Activated CD4-positive, alpha-beta T cell treated with anti-CD3 and anti-CD28 coated beads, Interleukin-2, amount 10 ng/mL, durations not matched to agents 24 days and 14 days (primary cell): ENCODE results near the gene PRRT1B. TPM values are rescaled to one million over a fixed set of nuclear protein-coding genes. Genes with fewer than 3 reads are reported as not detected.
A peak's percentile ranks its signal among the peaks of the same experiment; 100 is the strongest.

Experiments
- DNase-seq: peaks from one replicate; pipeline ENCODE4 v3.0.0; 2022
- H3K27ac Mint-ChIP-seq: one replicate; pipeline ENCODE4 v1.8.0; 2022; ENCODE audit warnings: mild to moderate bottlenecking, mixed read lengths
- H3K27me3 Mint-ChIP-seq: one replicate; pipeline ENCODE4 v1.8.0; 2022; ENCODE audit warnings: mixed read lengths
- H3K36me3 Mint-ChIP-seq: one replicate; pipeline ENCODE4 v1.8.0; 2022; ENCODE audit warnings: low read depth, mild to moderate bottlenecking, mixed read lengths
- H3K4me1 Mint-ChIP-seq: one replicate; pipeline ENCODE4 v1.8.0; 2021; ENCODE audit warnings: mixed read lengths
- H3K4me3 Mint-ChIP-seq: one replicate; pipeline ENCODE4 v1.8.0; 2022; ENCODE audit warnings: mild to moderate bottlenecking, moderate library complexity, mixed read lengths
- H3K9me3 Mint-ChIP-seq: one replicate; pipeline ENCODE4 v1.8.0; 2021; ENCODE audit warnings: mixed read lengths
- intact Hi-C: fragments of 100-400 bp; cut with micrococcal nuclease; formaldehyde crosslinking; loops from one replicate; pipeline ENCODE4 v1.15.1; 2023
- total RNA-seq: library from RNA; stranded (reverse); gene quantifications from 2 replicates; pipeline ENCODE4 v1.2.3, GENCODE V29; 2022

Gene PRRT1B
- total RNA-seq, 1 donor from 2014 or later = not detected

GRCh38 chr9:131587331-131587730 is 42.0 kb downstream of the PRRT1B start:
- Mint-ChIP-seq H3K27ac (peak overlapping the region; percentile 66), H3K36me3 (peaks cover 69% of the 10 kb centered on the region), H3K9me3 (no peaks in the 10 kb centered on the region), H3K27me3 (no peaks in the 10 kb centered on the region), H3K4me3 (peak overlapping the region; percentile 40), H3K4me1 (peaks cover 45% of the 10 kb centered on the region)
- intact Hi-C loops = no loop called here
- no peak for DNase-seq

DNA sequence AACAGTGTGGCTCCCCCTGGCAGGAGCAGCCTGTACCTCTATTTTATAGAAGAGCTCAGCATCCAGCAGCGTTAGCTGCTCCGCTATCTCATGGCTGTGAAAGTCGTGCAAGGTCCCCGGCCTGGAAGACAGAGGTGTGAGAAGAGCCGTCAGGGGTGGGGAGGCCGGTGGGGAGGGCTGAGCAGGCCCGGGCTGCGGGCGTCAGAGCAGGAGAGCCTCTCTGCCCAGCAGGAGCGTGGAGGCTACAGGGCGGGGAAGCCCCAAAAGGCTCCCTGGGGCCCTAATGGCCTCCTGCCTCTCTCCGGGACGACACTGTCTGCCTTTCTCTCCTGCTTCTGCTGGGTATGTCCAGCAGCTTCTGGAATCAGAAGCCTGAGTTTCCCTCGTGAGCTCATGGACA is 42.6 kb downstream of the PRRT1B start:
- Mint-ChIP-seq H3K36me3 (peaks cover 67% of the 10 kb centered on the region), H3K9me3 (no peaks in the 10 kb centered on the region), H3K27ac (no peak overlapping the region), H3K27me3 (no peaks in the 10 kb centered on the region), H3K4me1 (peaks cover 47% of the 10 kb centered on the region), H3K4me3 (no peak overlapping the region)
- no peak for DNase-seq
- intact Hi-C loops = no loop called here

- H3K4me1 Mint-ChIP-seq = peaks cover 47% of the 10 kb centered on the region
- no peaks in the 10 kb centered on the region for H3K27me3 Mint-ChIP-seq
- no peak overlapping the region for H3K27ac Mint-ChIP-seq
- no peak for DNase-seq
- no peaks in the 10 kb centered on the region for H3K9me3 Mint-ChIP-seq
- H3K4me3 Mint-ChIP-seq = no peak overlapping the region
- intact Hi-C loops = no loop called here
- peaks cover 67% of the 10 kb centered on the region for H3K36me3 Mint-ChIP-seq
These were observed 43.1 kb downstream of the PRRT1B start for GRCh38 chr9:131588396-131588795.

DNA sequence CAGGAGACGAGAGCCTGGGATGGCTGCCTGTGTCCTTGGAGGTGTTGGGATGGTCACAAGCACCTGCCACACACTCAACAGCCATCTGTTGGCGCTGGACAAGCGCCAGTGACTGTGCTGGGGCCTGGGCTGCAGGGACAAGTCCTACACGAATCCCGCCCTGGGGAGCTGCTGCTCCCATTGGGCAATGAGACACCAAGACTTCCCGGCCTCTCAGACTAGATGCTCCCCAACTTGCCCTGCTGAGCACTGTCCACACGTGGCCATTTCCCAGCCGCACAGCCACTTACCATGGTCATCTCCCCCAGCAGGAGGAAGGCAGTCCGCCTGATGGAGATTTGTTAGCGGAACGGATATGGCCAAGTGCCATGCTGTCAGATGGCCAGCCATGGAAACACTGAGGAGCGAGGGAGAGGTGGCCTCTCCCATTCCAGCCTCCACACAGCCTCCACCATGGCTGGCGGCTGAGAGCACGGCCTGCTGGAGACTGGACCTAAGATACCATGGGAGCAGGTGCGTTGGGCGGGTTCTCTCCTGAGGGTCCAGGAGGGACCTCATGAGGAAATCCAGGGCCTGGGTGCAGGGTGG is 43.9 kb downstream of the PRRT1B start:
- Mint-ChIP-seq H3K4me3 (no peak overlapping the region), H3K36me3 (peaks cover 67% of the 10 kb centered on the region), H3K4me1 (peaks cover 47% of the 10 kb centered on the region), H3K9me3 (no peaks in the 10 kb centered on the region), H3K27me3 (no peaks in the 10 kb centered on the region), H3K27ac (no peak overlapping the region)
- intact Hi-C loops = no loop called here
- no peak for DNase-seq

DNA sequence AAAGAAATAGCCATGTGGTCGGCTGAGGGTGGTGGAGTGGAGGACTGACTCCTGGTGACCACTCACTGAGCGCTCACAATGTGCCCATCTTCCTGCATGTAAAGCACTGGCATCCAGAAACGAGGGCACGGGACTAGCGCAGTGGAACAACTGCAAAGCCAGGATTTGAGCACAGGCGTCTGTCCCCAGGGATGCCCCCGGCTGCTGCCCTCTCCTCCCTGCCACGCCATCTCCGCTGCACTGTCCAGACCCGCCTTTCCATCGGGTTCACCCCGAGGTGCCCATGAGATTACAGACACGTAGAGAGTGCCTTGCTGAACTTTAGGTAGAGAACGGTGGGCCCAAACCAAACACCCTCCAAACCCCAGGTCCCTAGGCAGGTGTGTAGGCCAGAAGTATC is 44.7 kb downstream of the PRRT1B start:
- no peak for DNase-seq
- intact Hi-C loops = loop anchor here (5.0 kb wide), 1 partner anchor 37 kb away; no protein-coding TSS in a partner anchor
- peak overlapping the region; percentile 87 for H3K27ac Mint-ChIP-seq
- no peaks in the 10 kb centered on the region for H3K9me3 Mint-ChIP-seq
- no peaks in the 10 kb centered on the region for H3K27me3 Mint-ChIP-seq
- H3K36me3 Mint-ChIP-seq = peaks cover 62% of the 10 kb centered on the region
- H3K4me1 Mint-ChIP-seq = peaks cover 45% of the 10 kb centered on the region
- no peak overlapping the region for H3K4me3 Mint-ChIP-seq

GRCh38 chr9:131590449-131590848 is 45.1 kb downstream of the PRRT1B start:
- Mint-ChIP-seq H3K9me3 (no peaks in the 10 kb centered on the region), H3K4me1 (peaks cover 41% of the 10 kb centered on the region), H3K27ac (peak overlapping the region; percentile 87), H3K27me3 (no peaks in the 10 kb centered on the region), H3K36me3 (peaks cover 62% of the 10 kb centered on the region), H3K4me3 (peak overlapping the region; percentile 15)
- DNase-seq = peak; percentile 74
- intact Hi-C loops = loop anchor here (5.0 kb wide), 1 partner anchor 37 kb away; no protein-coding TSS in a partner anchor

DNA sequence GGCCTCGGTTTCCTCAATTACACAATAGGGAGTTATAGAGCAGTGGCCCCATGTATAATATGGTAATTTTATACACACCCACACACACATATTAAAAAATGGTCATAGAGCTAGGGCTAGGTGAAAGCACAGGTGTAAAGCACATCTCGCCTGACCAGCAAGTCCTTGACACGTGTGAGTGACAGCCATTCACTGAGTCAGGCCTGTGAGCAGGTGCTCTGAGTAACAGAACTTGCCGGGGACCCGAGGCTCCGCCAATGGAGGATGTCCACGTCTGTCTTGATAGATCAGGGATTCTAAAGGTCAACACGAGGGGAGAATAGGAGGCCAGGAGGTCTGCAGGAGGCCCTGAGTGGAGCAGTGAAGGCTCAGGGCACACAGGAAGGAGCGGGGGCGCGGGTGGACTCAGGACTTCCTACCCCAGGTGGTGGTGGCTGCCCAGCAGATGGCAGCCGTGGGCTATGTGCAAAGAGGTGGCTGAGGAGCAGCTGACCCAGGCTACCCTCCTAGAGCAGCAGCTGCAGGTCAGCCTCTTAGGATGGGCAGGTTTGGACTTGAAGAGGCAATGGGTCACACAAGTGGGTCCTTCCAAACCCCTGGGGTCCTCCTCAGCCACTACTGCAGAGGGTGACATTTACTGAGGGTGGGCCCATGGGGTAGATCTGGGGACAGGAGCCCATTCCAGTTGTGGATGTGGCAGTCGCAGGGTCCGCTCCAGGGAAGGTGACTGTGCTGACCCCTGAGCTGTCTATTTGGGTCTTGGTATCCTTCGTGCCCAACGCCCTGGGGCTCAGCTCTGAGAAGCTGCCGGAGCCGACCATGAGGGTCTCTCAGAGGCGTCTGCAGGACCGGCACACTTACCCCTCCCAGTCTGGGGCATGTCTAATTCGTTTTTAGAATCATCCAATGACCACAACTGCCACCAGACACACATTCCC is 45.9 kb downstream of the PRRT1B start:
- peak overlapping the region; percentile 87 for H3K27ac Mint-ChIP-seq
- H3K9me3 Mint-ChIP-seq = no peaks in the 10 kb centered on the region
- intact Hi-C loops = loop anchor here (1.0 to 5.0 kb wide), 3 partner anchors 36 to 156 kb away; partner anchors contain the start of gene RAPGEF1
- peak overlapping the region; percentile 15 for H3K4me3 Mint-ChIP-seq
- H3K36me3 Mint-ChIP-seq = peaks cover 64% of the 10 kb centered on the region
- H3K27me3 Mint-ChIP-seq = no peaks in the 10 kb centered on the region
- DNase-seq = peak; percentile 92
- H3K4me1 Mint-ChIP-seq = peaks cover 33% of the 10 kb centered on the region

DNA sequence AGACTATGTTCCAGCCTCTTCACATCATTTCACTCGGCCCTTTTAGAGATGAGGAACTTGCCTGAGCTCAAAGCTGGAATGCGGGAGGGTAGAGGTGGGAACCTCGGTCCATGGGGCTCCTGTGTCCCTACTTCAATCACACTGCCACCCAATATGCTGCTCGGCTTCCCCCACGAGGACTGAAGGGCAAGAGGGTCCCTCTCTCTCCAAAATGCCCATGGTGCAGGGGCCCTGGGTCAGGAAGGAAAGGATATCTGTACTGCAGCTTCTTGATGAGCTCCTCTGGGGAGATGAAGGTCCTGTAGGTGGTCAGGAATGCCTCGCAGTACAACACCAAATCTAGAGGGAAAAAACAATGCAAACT is 46.5 kb downstream of the PRRT1B start:
- H3K9me3 Mint-ChIP-seq = no peaks in the 10 kb centered on the region
- no peak overlapping the region for H3K4me3 Mint-ChIP-seq
- peak overlapping the region; percentile 59 for H3K27ac Mint-ChIP-seq
- H3K27me3 Mint-ChIP-seq = no peaks in the 10 kb centered on the region
- no peak for DNase-seq
- intact Hi-C loops = loop anchor here (1.0 to 5.0 kb wide), 3 partner anchors 35 to 155 kb away; partner anchors contain the start of gene RAPGEF1
- peaks cover 27% of the 10 kb centered on the region for H3K4me1 Mint-ChIP-seq
- peaks cover 58% of the 10 kb centered on the region for H3K36me3 Mint-ChIP-seq

DNA sequence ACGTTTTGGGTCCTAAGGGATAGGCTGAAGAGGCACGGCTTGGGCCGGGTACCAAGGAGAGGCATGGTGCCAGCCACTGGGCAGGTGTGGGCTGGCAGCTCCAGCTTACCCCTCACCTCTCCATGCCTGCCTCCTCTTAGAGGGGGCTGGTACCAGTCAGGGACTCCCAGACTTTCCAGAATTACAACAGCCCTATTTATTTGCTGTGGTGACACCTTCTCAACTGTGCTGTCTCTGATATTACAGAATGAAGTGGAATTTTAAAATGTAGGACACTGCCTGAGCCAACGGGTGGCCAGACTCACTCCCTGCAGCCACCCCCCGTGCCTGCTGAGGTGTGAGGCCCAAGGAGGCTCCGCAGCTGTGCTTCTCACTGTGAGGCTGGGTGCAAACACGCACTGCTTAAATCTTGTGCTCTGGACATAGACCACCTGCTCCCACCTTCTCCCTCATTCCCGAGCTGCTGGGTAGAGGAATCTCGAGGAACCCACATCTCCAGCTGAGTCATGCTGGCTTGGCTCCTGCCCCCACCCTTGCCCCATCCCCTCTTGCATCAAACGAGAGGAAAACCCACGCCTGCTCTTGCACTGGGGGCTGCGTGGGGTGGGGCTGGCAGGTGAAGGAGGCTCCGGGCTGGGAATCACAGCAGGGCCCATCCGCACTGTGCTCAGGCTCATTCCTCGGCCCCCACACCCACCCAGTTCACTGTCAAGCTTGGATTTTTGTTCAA is 47.9 kb downstream of the PRRT1B start:
- Mint-ChIP-seq H3K9me3 (no peaks in the 10 kb centered on the region), H3K27me3 (no peaks in the 10 kb centered on the region), H3K4me3 (no peak overlapping the region), H3K27ac (no peak overlapping the region), H3K36me3 (peaks cover 49% of the 10 kb centered on the region), H3K4me1 (peaks cover 20% of the 10 kb centered on the region)
- no peak for DNase-seq
- intact Hi-C loops = loop anchor here (5.0 kb wide), 1 partner anchor 34 kb away; no protein-coding TSS in a partner anchor

- Mint-ChIP-seq H3K36me3 (peaks cover 50% of the 10 kb centered on the region), H3K27me3 (no peaks in the 10 kb centered on the region), H3K27ac (no peak overlapping the region), H3K4me1 (peaks cover 20% of the 10 kb centered on the region), H3K4me3 (no peak overlapping the region), H3K9me3 (no peaks in the 10 kb centered on the region)
- DNase-seq = no peak
- intact Hi-C loops = loop anchor here (5.0 kb wide), 1 partner anchor 33 kb away; no protein-coding TSS in a partner anchor
These were observed 48.8 kb downstream of the PRRT1B start for GRCh38 chr9:131593936-131594665.

- Mint-ChIP-seq H3K9me3 (no peaks in the 10 kb centered on the region), H3K27ac (no peak overlapping the region), H3K4me3 (no peak overlapping the region), H3K27me3 (no peaks in the 10 kb centered on the region), H3K4me1 (peaks cover 20% of the 10 kb centered on the region), H3K36me3 (peaks cover 54% of the 10 kb centered on the region)
- DNase-seq = no peak
- intact Hi-C loops = loop anchor here (5.0 kb wide), 1 partner anchor 32 kb away; no protein-coding TSS in a partner anchor
These were observed 49.8 kb downstream of the PRRT1B start for GRCh38 chr9:131594906-131595665.

GRCh38 chr9:131595696-131596429 is 50.5 kb downstream of the PRRT1B start:
- Mint-ChIP-seq H3K27ac (no peak overlapping the region), H3K4me3 (no peak overlapping the region), H3K9me3 (no peaks in the 10 kb centered on the region), H3K27me3 (no peaks in the 10 kb centered on the region), H3K4me1 (peaks cover 12% of the 10 kb centered on the region), H3K36me3 (peaks cover 53% of the 10 kb centered on the region)
- intact Hi-C loops = no loop called here
- DNase-seq = no peak
